SK-N-MC (cell line): ENCODE data around the gene XRRA1.

ENCODE experiments used
- EZH2 ChIP-seq: fragments of 200-600 bp; sonication (generic); IDR thresholded peaks from one replicate; pipeline ENCODE4 v1.6.1; 2017; ENCODE audit warnings: antibody characterized with exemption
- POLR2AphosphoS5 ChIP-seq: IDR thresholded peaks from 2 replicates; pipeline ENCODE4 v1.6.1; 2012; ENCODE audit warnings: mild to moderate bottlenecking, low read depth, low read length, borderline replicate concordance

DNA sequence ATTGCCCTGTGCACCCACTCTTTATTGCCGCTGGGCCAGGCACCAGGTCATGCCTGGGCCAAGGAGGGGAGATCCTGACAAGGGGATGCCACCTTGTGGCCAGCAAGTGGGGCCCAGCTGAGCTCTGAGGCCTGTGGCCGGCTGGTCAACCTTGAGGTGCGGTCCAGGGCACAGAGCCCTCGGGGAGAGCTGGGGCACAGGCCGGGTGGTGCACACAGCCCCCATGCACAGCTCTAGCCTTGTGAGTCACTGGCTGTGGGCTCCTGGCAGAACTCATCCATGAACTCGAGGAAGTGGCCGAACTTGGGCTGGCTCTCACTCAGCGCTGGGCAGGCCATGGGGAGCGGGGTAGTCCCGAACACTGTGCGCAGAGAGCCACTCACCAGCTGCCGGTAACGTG lies 105.9 kb downstream of the XRRA1 start:
- TF ChIP-seq EZH2 (no peak), POLR2AphosphoS5 (no peak)
